CD4-positive, alpha-beta T cell treated with Interferon gamma for 1 hour (primary cell): ENCODE data around the gene TNFRSF6B.
A peak's percentile ranks its signal among the peaks of the same experiment; 100 is the strongest.

Source experiments
- DNase-seq: peaks from one replicate; pipeline ENCODE4 v3.0.0-alpha.2; 2020

TNFRSF6B gene

GRCh38 chr20:63686492-63687321, 9.7 kb upstream of the TNFRSF6B start:
- DNase-seq: peak; percentile 83

GRCh38 chr20:63687419-63688178, 8.9 kb upstream of the TNFRSF6B start:
- no peak for DNase-seq

GRCh38 chr20:63688228-63689045, 8.0 kb upstream of the TNFRSF6B start:
- no peak for DNase-seq

GRCh38 chr20:63689046-63690002, 7.1 kb upstream of the TNFRSF6B start:
- no peak for DNase-seq

GRCh38 chr20:63690003-63690897, 6.2 kb upstream of the TNFRSF6B start:
- DNase-seq: no peak

- DNase-seq: no peak
These were observed 5.3 kb upstream of the TNFRSF6B start for GRCh38 chr20:63690898-63691710.

GRCh38 chr20:63691711-63692435, 4.6 kb upstream of the TNFRSF6B start:
- no peak for DNase-seq

- no peak for DNase-seq
These were observed 3.9 kb upstream of the TNFRSF6B start for GRCh38 chr20:63692436-63693082.

GRCh38 chr20:63693083-63693732, 3.2 kb upstream of the TNFRSF6B start:
- no peak for DNase-seq

- DNase-seq: no peak
These were observed 2.5 kb upstream of the TNFRSF6B start for GRCh38 chr20:63693733-63694583.

- DNase-seq: no peak
These were observed 1.6 kb upstream of the TNFRSF6B start for GRCh38 chr20:63694584-63695423.

- DNase-seq: no peak
These were observed 787 bp upstream of the TNFRSF6B start for GRCh38 chr20:63695424-63696305.

GRCh38 chr20:63696306-63696627, 185 bp upstream of the TNFRSF6B start:
- DNase-seq: peak; percentile 46

GRCh38 chr20:63697357-63697867, 960 bp downstream of the TNFRSF6B start:
- DNase-seq: no peak

- DNase-seq: no peak
These were observed 1.6 kb downstream of the TNFRSF6B start for GRCh38 chr20:63697868-63698545.
